K562 (cell line): Measurements from ENCODE around the gene BOLA1. TPM values are rescaled to one million over a fixed set of nuclear protein-coding genes. Genes with fewer than 3 reads are reported as not detected.

ENCODE experiments used
- BHLHE40 ChIP-seq: IDR thresholded peaks from 2 replicates; pipeline ENCODE4 v1.6.1; 2011; ENCODE audit warnings: low read length, improper control_type of control experiment
- CGGBP1 ChIP-seq: fragments of 250-450 bp; sonication (Bioruptor Pico); IDR thresholded peaks from 2 replicates; pipeline ENCODE4 v1.9.0; 2021; ENCODE audit warnings: mild to moderate bottlenecking
- COPS2 ChIP-seq: fragments of 450-650 bp; conservative IDR thresholded peaks from 2 replicates; pipeline ENCODE4 v1.6.1; 2016; ENCODE audit warnings: mild to moderate bottlenecking, moderate library complexity
- ILF3 ChIP-seq: fragments of 450-650 bp; IDR thresholded peaks from 2 replicates; pipeline ENCODE4 v1.6.1; 2018; ENCODE audit warnings: antibody characterized with exemption, mild to moderate bottlenecking, moderate library complexity, borderline replicate concordance
- JUNB ChIP-seq: fragments of 450-650 bp; formaldehyde crosslinking; conservative IDR thresholded peaks from 2 replicates; pipeline ENCODE4 v1.4.0; 2020; ENCODE audit warnings: mild to moderate bottlenecking
- KDM5B ChIP-seq: fragments of 200-600 bp; sonication (generic); IDR thresholded peaks from 2 replicates; pipeline ENCODE4 v1.6.1; 2012; ENCODE audit warnings: low read depth, mild to moderate bottlenecking, moderate library complexity, low read length, control low read depth, inconsistent platforms; ENCODE audit not compliant: insufficient replicate concordance
- NFIX ChIP-seq: fragments of 250-450 bp; sonication (Bioruptor Pico); IDR thresholded peaks from 2 replicates; pipeline ENCODE4 v1.4.0; 2020; ENCODE audit warnings: low read depth, mild to moderate bottlenecking, moderate library complexity
- PTRF ChIP-seq: fragments of 450-650 bp; IDR thresholded peaks from 2 replicates; pipeline ENCODE4 v1.6.1; 2016; ENCODE audit warnings: mild to moderate bottlenecking, missing genetic modification characterization, missing compliant biosample characterization
- RBM17 ChIP-seq: fragments of 200-400 bp; formaldehyde crosslinking; IDR thresholded peaks from 2 replicates; pipeline ENCODE4 v1.6.1; 2017; ENCODE audit warnings: low read depth, mild to moderate bottlenecking, low read length, borderline replicate concordance
- RCOR1 ChIP-seq, 2 experiments: IDR thresholded peaks; 2 replicates each; pipeline ENCODE4 v1.6.1; 2012; ENCODE audit warnings: low read depth in 2 of 2, low read length in 2 of 2, borderline replicate concordance in 1 of 2, improper control_type of control experiment in 1 of 2
- SMAD2 ChIP-seq: fragments of 150-350 bp; IDR thresholded peaks from 2 replicates; pipeline ENCODE4 v1.6.1; 2014; ENCODE audit warnings: low read depth, mild to moderate bottlenecking, low read length
- ZBTB17 ChIP-seq: fragments of 450-650 bp; formaldehyde crosslinking; IDR thresholded peaks from 2 replicates; pipeline ENCODE4 v1.4.0; 2020; ENCODE audit warnings: mild to moderate bottlenecking
- ZNF217 ChIP-seq: sonication (generic); formaldehyde crosslinking; IDR thresholded peaks from 2 replicates; pipeline ENCODE4 v1.8.0; 2022; ENCODE audit warnings: mild to moderate bottlenecking, missing genetic modification reagents
- ZNF316 ChIP-seq: fragments of 450-650 bp; IDR thresholded peaks from 2 replicates; pipeline ENCODE4 v1.6.1; 2016
- ZNF407 ChIP-seq: fragments of 450-650 bp; IDR thresholded peaks from 2 replicates; pipeline ENCODE4 v1.6.1; 2016; ENCODE audit warnings: low read depth
- ZNF696 ChIP-seq: fragments of 250-450 bp; sonication (Bioruptor Pico); conservative IDR thresholded peaks from 2 replicates; pipeline ENCODE4 v1.4.0; 2020; ENCODE audit warnings: mild to moderate bottlenecking, moderate library complexity
- polyA plus RNA-seq, 8 experiments: library from polyadenylated mRNA; depleted of rRNA in 4 of 8; stranded (reverse) in 5 of 8; unstranded in 3 of 8; fragments of >200 nt; fragmentation: Nextera tagmentation in 2 of 8; fragmentation: Illumina TruSeq in 1 of 8; extraction: Ambion mirVana in 2 of 8; extraction: Trizol in 1 of 8; gene quantifications; 2 replicates each; pipeline versions ENCODE4 v1.2.1 to v1.2.3, GENCODE V29; 2011 to 2014; ENCODE audit warnings: inconsistent platforms in 1 of 8, missing spikeins in 1 of 8
- total RNA-seq, 7 experiments: library from RNA; depleted of rRNA in 6 of 7; stranded (reverse); fragments of >200 nt in 6 of 7; fragmentation: Illumina TruSeq in 2 of 7; extraction: Trizol in 2 of 7; gene quantifications; 2 replicates each; pipeline versions ENCODE4 v1.2.1 to v1.2.3, GENCODE V29; 2011 to 2021; ENCODE audit warnings: low replicate concordance in 1 of 7

The BOLA1 gene
- total and polyA plus RNA-seq, 9 of the 15 experiments (the other 6 are each of a cell fraction or from before 2014, with no cell fraction given), result 0.18 to 1.2 (median 0.40) TPM; not detected in 2

GRCh38 chr1:149885339-149886120 is 13.8 kb upstream of the BOLA1 start (continued):
- no peak for TF ChIP-seq SMAD2
- TF ChIP-seq PTRF (tag), result no peak
- no peak for TF ChIP-seq RBM17
- no peak for TF ChIP-seq ZNF316
- no peak for TF ChIP-seq NFIX
- no peak for TF ChIP-seq JUNB (CRISPR knock-in tag)
- peak; percentile 84 for TF ChIP-seq KDM5B
- TF ChIP-seq ILF3, result no peak
- no peak for TF ChIP-seq COPS2
- TF ChIP-seq ZNF217, result no peak
- no peak for TF ChIP-seq ZBTB17 (CRISPR knock-in tag)
- TF ChIP-seq ZNF696 (CRISPR knock-in tag), result no peak
- peak; percentile 87 for TF ChIP-seq CGGBP1 (CRISPR knock-in tag)
- TF ChIP-seq BHLHE40, result no peak
- no peak for TF ChIP-seq ZNF407
- TF ChIP-seq RCOR1 (IDR thresholded peaks at IDR 0.05; ENCODE audit: borderline replicate concordance in 1 of 2, low read depth in 2 of 2, low read length in 2 of 2), result 0 out of 4 replicates have a peak, but pooled peaks of 1 of the 2 experiments have one; percentile 1
